ENCODE data around the gene ITPK1.

GRCh38 chr14:93110856-93111419 lies 4.8 kb downstream of the ITPK1 start:
- TF ChIP-seq, protein P1, sequence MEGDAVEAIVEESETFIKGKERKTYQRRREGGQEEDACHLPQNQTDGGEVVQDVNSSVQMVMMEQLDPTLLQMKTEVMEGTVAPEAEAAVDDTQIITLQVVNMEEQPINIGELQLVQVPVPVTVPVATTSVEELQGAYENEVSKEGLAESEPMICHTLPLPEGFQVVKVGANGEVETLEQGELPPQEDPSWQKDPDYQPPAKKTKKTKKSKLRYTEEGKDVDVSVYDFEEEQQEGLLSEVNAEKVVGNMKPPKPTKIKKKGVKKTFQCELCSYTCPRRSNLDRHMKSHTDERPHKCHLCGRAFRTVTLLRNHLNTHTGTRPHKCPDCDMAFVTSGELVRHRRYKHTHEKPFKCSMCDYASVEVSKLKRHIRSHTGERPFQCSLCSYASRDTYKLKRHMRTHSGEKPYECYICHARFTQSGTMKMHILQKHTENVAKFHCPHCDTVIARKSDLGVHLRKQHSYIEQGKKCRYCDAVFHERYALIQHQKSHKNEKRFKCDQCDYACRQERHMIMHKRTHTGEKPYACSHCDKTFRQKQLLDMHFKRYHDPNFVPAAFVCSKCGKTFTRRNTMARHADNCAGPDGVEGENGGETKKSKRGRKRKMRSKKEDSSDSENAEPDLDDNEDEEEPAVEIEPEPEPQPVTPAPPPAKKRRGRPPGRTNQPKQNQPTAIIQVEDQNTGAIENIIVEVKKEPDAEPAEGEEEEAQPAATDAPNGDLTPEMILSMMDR (IDR thresholded peaks at IDR 0.05), result no peak
- TF ChIP-seq POLR2A (IDR thresholded peaks at IDR 0.05) (no peak), POLR2AphosphoS5 (IDR thresholded peaks at IDR 0.05) (no peak)

All from breast epithelium (tissue), 3 donors.